ENCODE measurements around the gene ZNF598.
"Not testable (repeated sequence)": the region's sequence is repeated elsewhere in the genome, so short reads cannot be mapped to it uniquely, and the experiment has no call there.

Gene ZNF598

GRCh38 chr16:1966460-1966859 is 43.2 kb downstream of the ZNF598 start, which contains the start of gene RNF151:
TSS of gene RNF151 (plus strand) at chr16:1966856. CDS start at chr16:1966882, 26 bp downstream.
- Mint-ChIP-seq H3K27me3 (ENCODE audit: low read depth) (no peaks in the 10 kb centered on the region), H3K4me1 (ENCODE audit: low read depth) (peaks cover 18% of the 10 kb centered on the region), H3K9me3 (no peaks in the 10 kb centered on the region), H3K4me3 (peak within 1 kb of the TSS; percentile 97), H3K27ac (peak within 1 kb of the TSS; percentile 97), H3K36me3 (ENCODE audit: low read depth) (peaks cover 30% of the 10 kb centered on the region)
- DNase-seq (ENCODE audit: low spot score) = no peak

- H3K27ac Mint-ChIP-seq = peak overlapping the region; percentile 97
- no peaks in the 10 kb centered on the region for H3K27me3 Mint-ChIP-seq (ENCODE audit: low read depth)
- H3K4me3 Mint-ChIP-seq = peak overlapping the region; percentile 97
- H3K36me3 Mint-ChIP-seq (ENCODE audit: low read depth) = peaks cover 37% of the 10 kb centered on the region
- DNase-seq (ENCODE audit: low spot score) = no peak
- peaks cover 23% of the 10 kb centered on the region for H3K4me1 Mint-ChIP-seq (ENCODE audit: low read depth)
- no peaks in the 10 kb centered on the region for H3K9me3 Mint-ChIP-seq
Observed at GRCh38 chr16:1965396-1966001, 44.1 kb downstream of the ZNF598 start.

GRCh38 chr16:1964506-1965395 is 44.9 kb downstream of the ZNF598 start, which contains the start of gene RPS2:
TSS of gene RPS2 (minus strand) at chr16:1964826. CDS start at chr16:1964625, 201 bp downstream.
- H3K27ac Mint-ChIP-seq = peak within 1 kb of the TSS; percentile 97
- H3K4me3 Mint-ChIP-seq = peak within 1 kb of the TSS; percentile 97
- H3K27me3 Mint-ChIP-seq (ENCODE audit: low read depth) = no peaks in the 10 kb centered on the region
- peak; percentile 100 for DNase-seq (ENCODE audit: low spot score)
- peaks cover 39% of the 10 kb centered on the region for H3K36me3 Mint-ChIP-seq (ENCODE audit: low read depth)
- no peaks in the 10 kb centered on the region for H3K9me3 Mint-ChIP-seq
- peaks cover 29% of the 10 kb centered on the region for H3K4me1 Mint-ChIP-seq (ENCODE audit: low read depth)

GRCh38 chr16:1963806-1964505 is 45.7 kb downstream of the ZNF598 start:
- H3K27ac Mint-ChIP-seq = peak overlapping the region; percentile 91
- no peak for DNase-seq (ENCODE audit: low spot score)
- peak overlapping the region; percentile 97 for H3K4me3 Mint-ChIP-seq
- no peaks in the 10 kb centered on the region for H3K27me3 Mint-ChIP-seq (ENCODE audit: low read depth)
- H3K9me3 Mint-ChIP-seq = no peaks in the 10 kb centered on the region
- peaks cover 39% of the 10 kb centered on the region for H3K36me3 Mint-ChIP-seq (ENCODE audit: low read depth)
- peaks cover 29% of the 10 kb centered on the region for H3K4me1 Mint-ChIP-seq (ENCODE audit: low read depth)

- DNase-seq (ENCODE audit: low spot score); H3K9me3 Mint-ChIP-seq; H3K27me3 Mint-ChIP-seq (ENCODE audit: low read depth): not testable (repeated sequence)
- peak overlapping the region; percentile 97 for H3K4me3 Mint-ChIP-seq
- H3K36me3 Mint-ChIP-seq (ENCODE audit: low read depth) = peaks cover 39% of the 10 kb centered on the region
- H3K4me1 Mint-ChIP-seq (ENCODE audit: low read depth) = peaks cover 29% of the 10 kb centered on the region
- H3K27ac Mint-ChIP-seq = peak overlapping the region; percentile 91
Observed at GRCh38 chr16:1962161-1963153, 47.2 kb downstream of the ZNF598 start.

- Mint-ChIP-seq H3K36me3 (ENCODE audit: low read depth) (peaks cover 39% of the 10 kb centered on the region), H3K27me3 (ENCODE audit: low read depth) (no peaks in the 10 kb centered on the region), H3K9me3 (no peaks in the 10 kb centered on the region), H3K27ac (peak overlapping the region; percentile 80), H3K4me1 (ENCODE audit: low read depth) (peaks cover 29% of the 10 kb centered on the region), H3K4me3 (peak overlapping the region; percentile 51)
- no peak for DNase-seq (ENCODE audit: low spot score)
Observed at GRCh38 chr16:1961651-1962067, 48.0 kb downstream of the ZNF598 start.

- Mint-ChIP-seq H3K27me3 (ENCODE audit: low read depth) (no peaks in the 10 kb centered on the region), H3K4me1 (ENCODE audit: low read depth) (peaks cover 29% of the 10 kb centered on the region), H3K4me3 (peak overlapping the region; percentile 98), H3K9me3 (no peaks in the 10 kb centered on the region), H3K36me3 (ENCODE audit: low read depth) (peaks cover 39% of the 10 kb centered on the region), H3K27ac (peak overlapping the region; percentile 94)
- DNase-seq (ENCODE audit: low spot score) = no peak
Observed at GRCh38 chr16:1960665-1961630, 48.7 kb downstream of the ZNF598 start.

GRCh38 chr16:1959269-1960039 is 50.2 kb downstream of the ZNF598 start, which contains the start of gene NDUFB10:
TSS of gene NDUFB10 (plus strand) at chr16:1959538. CDS start at chr16:1959625, 87 bp downstream.
- Mint-ChIP-seq H3K27ac (peak within 1 kb of the TSS; percentile 94), H3K4me1 (ENCODE audit: low read depth) (peaks cover 23% of the 10 kb centered on the region), H3K9me3 (no peaks in the 10 kb centered on the region), H3K36me3 (ENCODE audit: low read depth) (peaks cover 37% of the 10 kb centered on the region), H3K4me3 (peak within 1 kb of the TSS; percentile 98), H3K27me3 (ENCODE audit: low read depth) (no peaks in the 10 kb centered on the region)
- peak; percentile 93 for DNase-seq (ENCODE audit: low spot score)

- DNase-seq (ENCODE audit: low spot score) = no peak
- Mint-ChIP-seq H3K4me1 (ENCODE audit: low read depth) (peaks cover 23% of the 10 kb centered on the region), H3K4me3 (peak overlapping the region; percentile 98), H3K9me3 (no peaks in the 10 kb centered on the region), H3K27ac (peak overlapping the region; percentile 71), H3K27me3 (ENCODE audit: low read depth) (no peaks in the 10 kb centered on the region), H3K36me3 (ENCODE audit: low read depth) (peaks cover 32% of the 10 kb centered on the region)
Observed at GRCh38 chr16:1958715-1959268, 50.8 kb downstream of the ZNF598 start.

- H3K27me3 Mint-ChIP-seq (ENCODE audit: low read depth); H3K27ac Mint-ChIP-seq; DNase-seq (ENCODE audit: low spot score); H3K4me3 Mint-ChIP-seq; H3K9me3 Mint-ChIP-seq: not testable (repeated sequence)
- H3K4me1 Mint-ChIP-seq (ENCODE audit: low read depth) = peaks cover 19% of the 10 kb centered on the region
- peaks cover 26% of the 10 kb centered on the region for H3K36me3 Mint-ChIP-seq (ENCODE audit: low read depth)
Observed at GRCh38 chr16:1958143-1958491, 51.5 kb downstream of the ZNF598 start.

- H3K27ac Mint-ChIP-seq; DNase-seq (ENCODE audit: low spot score); H3K27me3 Mint-ChIP-seq (ENCODE audit: low read depth); H3K4me3 Mint-ChIP-seq; H3K9me3 Mint-ChIP-seq: not testable (repeated sequence)
- Mint-ChIP-seq H3K36me3 (ENCODE audit: low read depth) (peaks cover 21% of the 10 kb centered on the region), H3K4me1 (ENCODE audit: low read depth) (peaks cover 19% of the 10 kb centered on the region)
Observed at GRCh38 chr16:1957434-1958142, 52.0 kb downstream of the ZNF598 start.

Data from T-helper 2 cell treated with Interferon-gamma antibody and Interleukin-4, amounts not matched to agents 5 μg/mL and 100 μg/mL, for 36 hours (primary cell).